ENCODE data around the gene ZCCHC14.

ZCCHC14 gene

DNA sequence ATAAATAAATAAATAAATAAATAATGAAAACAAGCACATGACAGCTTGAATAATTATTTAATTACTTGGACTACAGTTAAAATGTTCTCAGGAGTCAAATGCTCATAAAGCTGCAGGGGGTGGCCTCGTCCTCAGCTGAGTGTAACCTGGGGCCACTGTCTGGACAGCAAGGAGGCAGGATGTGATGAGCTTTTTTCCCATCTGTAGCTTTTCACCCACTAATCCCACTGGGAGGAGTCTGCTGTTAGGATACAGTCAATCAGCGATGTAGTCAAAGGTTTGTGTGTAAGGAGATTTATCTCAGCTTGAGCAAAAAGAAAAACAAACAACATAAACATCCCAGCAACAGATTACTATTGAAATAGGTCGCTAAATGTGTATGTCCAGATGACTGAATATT lies 22.5 kb downstream of the ZCCHC14 start:
- H3K27ac ChIP-seq = no peak overlapping the region
- no peak for TF ChIP-seq ZFX (IDR thresholded peaks at IDR 0.05; ENCODE audit: borderline replicate concordance)
- TF ChIP-seq, protein P1, sequence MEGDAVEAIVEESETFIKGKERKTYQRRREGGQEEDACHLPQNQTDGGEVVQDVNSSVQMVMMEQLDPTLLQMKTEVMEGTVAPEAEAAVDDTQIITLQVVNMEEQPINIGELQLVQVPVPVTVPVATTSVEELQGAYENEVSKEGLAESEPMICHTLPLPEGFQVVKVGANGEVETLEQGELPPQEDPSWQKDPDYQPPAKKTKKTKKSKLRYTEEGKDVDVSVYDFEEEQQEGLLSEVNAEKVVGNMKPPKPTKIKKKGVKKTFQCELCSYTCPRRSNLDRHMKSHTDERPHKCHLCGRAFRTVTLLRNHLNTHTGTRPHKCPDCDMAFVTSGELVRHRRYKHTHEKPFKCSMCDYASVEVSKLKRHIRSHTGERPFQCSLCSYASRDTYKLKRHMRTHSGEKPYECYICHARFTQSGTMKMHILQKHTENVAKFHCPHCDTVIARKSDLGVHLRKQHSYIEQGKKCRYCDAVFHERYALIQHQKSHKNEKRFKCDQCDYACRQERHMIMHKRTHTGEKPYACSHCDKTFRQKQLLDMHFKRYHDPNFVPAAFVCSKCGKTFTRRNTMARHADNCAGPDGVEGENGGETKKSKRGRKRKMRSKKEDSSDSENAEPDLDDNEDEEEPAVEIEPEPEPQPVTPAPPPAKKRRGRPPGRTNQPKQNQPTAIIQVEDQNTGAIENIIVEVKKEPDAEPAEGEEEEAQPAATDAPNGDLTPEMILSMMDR (IDR thresholded peaks at IDR 0.05) = no peak

- H3K27ac ChIP-seq = no peak overlapping the region
- TF ChIP-seq, protein P1 (IDR thresholded peaks at IDR 0.05) = no peak
- no peak for TF ChIP-seq ZFX (IDR thresholded peaks at IDR 0.05; ENCODE audit: borderline replicate concordance)
Observed at GRCh38 chr16:87469169-87469568, 23.7 kb downstream of the ZCCHC14 start.

DNA sequence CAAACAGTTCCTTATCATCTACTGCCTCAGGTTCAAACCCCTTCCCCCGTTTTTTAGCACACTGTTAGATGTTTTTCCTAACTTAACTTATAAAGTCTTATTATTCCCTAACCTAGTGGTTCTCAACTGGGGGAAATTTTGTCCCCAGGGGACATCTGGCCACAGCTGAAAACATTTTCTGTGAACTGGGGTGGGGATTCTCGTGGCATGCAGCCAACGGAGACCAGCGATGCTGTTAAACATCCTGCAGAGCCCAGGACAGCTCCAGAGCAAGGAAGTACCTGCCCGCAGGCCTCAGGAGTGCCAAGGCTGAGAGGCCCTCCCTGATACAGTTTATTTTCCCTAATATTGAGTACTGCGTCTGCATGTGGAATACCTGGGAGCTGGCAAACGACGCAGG lies 24.3 kb downstream of the ZCCHC14 start:
- H3K27ac ChIP-seq = no peak overlapping the region
- TF ChIP-seq ZFX (IDR thresholded peaks at IDR 0.05; ENCODE audit: borderline replicate concordance) = no peak
- TF ChIP-seq, protein P1 (IDR thresholded peaks at IDR 0.05) = no peak

GRCh38 chr16:87466975-87467501 lies 25.8 kb downstream of the ZCCHC14 start:
- no peak for TF ChIP-seq ZFX (IDR thresholded peaks at IDR 0.05; ENCODE audit: borderline replicate concordance)
- TF ChIP-seq, protein P1 (IDR thresholded peaks at IDR 0.05) = no peak
- H3K27ac ChIP-seq = no peak overlapping the region

DNA sequence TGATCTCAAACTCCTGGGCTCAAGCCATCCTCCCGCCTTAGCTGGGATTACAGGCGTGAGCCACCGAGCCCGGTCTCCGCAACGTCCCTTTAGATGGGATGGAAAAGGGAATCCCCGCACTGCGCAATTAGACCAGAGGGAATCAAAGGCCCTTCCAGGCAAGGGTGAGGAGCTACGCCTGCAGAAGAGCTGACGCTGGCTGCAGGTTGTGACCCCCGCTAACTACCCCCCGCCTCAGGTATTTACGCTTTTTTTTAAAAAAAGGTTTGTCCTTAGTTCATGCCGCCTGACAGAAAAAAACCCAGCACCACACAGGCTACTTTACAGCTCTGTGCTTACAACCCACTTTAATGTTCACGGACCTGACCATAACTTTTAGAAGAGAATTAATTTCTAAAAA lies 26.9 kb downstream of the ZCCHC14 start:
- H3K27ac ChIP-seq = no peak overlapping the region
- TF ChIP-seq ZFX (IDR thresholded peaks at IDR 0.05; ENCODE audit: borderline replicate concordance) = no peak
- TF ChIP-seq, protein P1 (IDR thresholded peaks at IDR 0.05) = no peak

DNA sequence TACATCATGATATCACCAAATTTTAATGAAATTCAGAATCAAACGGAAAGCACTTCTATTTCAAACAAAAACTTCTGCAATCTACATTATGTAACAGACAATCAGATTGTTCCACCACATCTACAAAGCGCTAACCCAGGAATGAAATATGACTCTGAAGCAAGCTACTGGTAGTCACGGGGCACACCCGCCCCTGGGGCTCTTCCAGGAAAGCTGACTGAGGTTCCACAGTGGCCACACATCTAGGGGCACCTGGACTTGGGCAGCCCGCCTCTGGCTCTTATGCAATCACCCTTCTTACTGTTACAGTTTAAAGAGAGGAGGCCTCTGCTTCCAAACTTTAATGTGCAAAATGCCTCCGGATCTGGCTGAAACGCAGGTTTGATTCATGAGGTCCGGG lies 27.5 kb downstream of the ZCCHC14 start:
- TF ChIP-seq, protein P1 (IDR thresholded peaks at IDR 0.05) = no peak
- no peak for TF ChIP-seq ZFX (IDR thresholded peaks at IDR 0.05; ENCODE audit: borderline replicate concordance)
- no peak overlapping the region for H3K27ac ChIP-seq

DNA sequence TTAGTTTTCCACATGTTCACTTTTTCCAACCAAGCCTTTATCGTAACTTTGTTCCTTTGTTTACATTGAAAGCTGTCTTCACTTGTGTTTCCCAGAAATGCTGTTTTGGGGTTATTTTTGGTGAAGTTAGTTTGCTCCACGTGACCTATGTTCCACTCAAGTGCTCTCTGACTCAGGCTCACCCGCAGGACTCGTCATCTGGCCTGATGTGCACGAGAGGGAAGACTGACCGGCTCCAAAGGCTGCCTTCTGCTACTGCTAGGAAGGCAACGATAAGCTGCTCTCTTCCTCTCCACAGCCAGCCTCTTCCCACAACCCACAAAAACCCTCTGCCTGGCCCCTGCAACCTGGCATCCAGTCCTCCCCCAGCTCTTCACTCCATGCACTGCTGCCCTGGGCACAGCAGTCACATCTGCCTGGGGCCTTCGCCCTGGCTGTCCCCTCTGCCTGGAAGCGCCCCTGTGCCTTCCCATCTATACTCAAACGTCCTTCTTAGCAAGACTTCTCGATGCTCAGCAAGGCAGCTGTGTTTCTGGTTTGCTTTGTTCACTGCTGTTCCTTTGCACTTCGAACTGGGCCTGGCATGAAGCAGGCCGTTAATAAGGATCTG lies 28.0 kb downstream of the ZCCHC14 start:
- H3K27ac ChIP-seq = no peak overlapping the region
- no peak for TF ChIP-seq ZFX (IDR thresholded peaks at IDR 0.05; ENCODE audit: borderline replicate concordance)
- TF ChIP-seq, protein P1 (IDR thresholded peaks at IDR 0.05) = no peak

All from 22Rv1 (cell line).